ENCODE results near the gene ZNF280B.

DNA sequence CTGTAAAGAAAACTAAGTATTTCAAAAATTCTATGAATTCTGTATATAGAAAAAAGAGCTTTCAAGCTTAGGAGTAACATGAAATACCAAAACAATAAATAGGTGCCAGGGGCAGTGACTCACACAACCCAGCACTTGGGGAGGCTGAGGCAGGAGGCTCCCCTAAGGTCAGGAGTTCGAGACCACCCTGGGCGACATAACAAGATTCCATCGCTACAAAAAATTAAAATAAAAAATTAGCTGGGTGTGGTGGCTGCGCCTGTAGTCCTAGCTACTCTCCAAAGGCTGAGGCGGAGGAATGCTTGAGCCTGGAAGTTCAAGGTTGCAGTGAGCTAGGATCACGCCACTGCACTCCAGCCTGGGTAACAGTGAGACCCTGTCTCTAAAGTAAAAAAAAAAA is 21.5 kb downstream of the ZNF280B start:
- TF ChIP-seq EZH2phosphoT487 (IDR thresholded peaks at IDR 0.05; ENCODE audit: insufficient read depth, low read depth) (no peak), EZH2 (IDR thresholded peaks at IDR 0.05; ENCODE audit: insufficient read depth, poor library complexity, severe bottlenecking) (no peak)
